Left lung (tissue), 14 donors: ENCODE data around the gene ARSA. TPM values are rescaled to one million over a fixed set of nuclear protein-coding genes. Genes with fewer than 3 reads are reported as not detected.
A peak's percentile ranks its signal among the peaks of the same experiment; 100 is the strongest.

Experiments used
- ATAC-seq: fragments of 200-7000 bp; cut with Tn5 transposase; one replicate; pipeline ENCODE4 v1.9.1; 2020; ENCODE audit warnings: moderate library complexity
- DNase-seq, 4 donors: peaks; one replicate each; pipeline ENCODE4 v3.0.0-alpha.2; 2013 to 2020
- H3K27ac ChIP-seq, 2 donors: fragments of 200-600 bp; sonication (generic) in 1 of 2; one replicate each; pipeline versions ENCODE4 v1.5.0 to v1.8.0; 2020 to 2021
- H3K27me3 ChIP-seq, 2 donors: fragments of 200-600 bp; sonication (generic) in 1 of 2; one replicate each; pipeline versions ENCODE4 v1.5.0 to v1.8.0; 2020 to 2021
- H3K36me3 ChIP-seq, 2 donors: fragments of 200-600 bp; sonication (generic) in 1 of 2; one replicate each; pipeline versions ENCODE4 v1.5.0 to v1.8.0; 2020 to 2021
- H3K4me1 ChIP-seq, 2 donors: fragments of 200-600 bp; one replicate each; pipeline ENCODE4 v1.8.0; 2021
- H3K4me3 ChIP-seq, 2 donors: fragments of 200-600 bp; sonication (generic) in 1 of 2; one replicate each; pipeline versions ENCODE4 v1.5.0 to v1.8.0; 2020 to 2021; ENCODE audit warnings: mild to moderate bottlenecking in 1 of 2
- H3K9me3 ChIP-seq, 2 donors: fragments of 200-600 bp; sonication (generic) in 1 of 2; one replicate each; pipeline versions ENCODE4 v1.5.0 to v1.8.0; 2020 to 2021
- CTCF ChIP-seq, 2 donors: fragments of 200-600 bp; sonication (generic) in 1 of 2; IDR thresholded peaks; one replicate each; pipeline versions ENCODE4 v1.5.0 to v1.8.0; 2021; ENCODE audit warnings: antibody characterized with exemption in 2 of 2
- intact Hi-C, 2 donors: fragments of 100-400 bp; cut with DNase I; formaldehyde crosslinking; loops; one replicate each; pipeline versions ENCODE4 v1.11.2 to v1.14.2; 2022
- long read RNA-seq, 12 donors: library from polyadenylated mRNA in 2 of 12; unstranded in 2 of 12; transcript quantifications; one replicate each; pipeline ENCODE4 v2.0.0 and lab custom pipeline, GENCODE V29; 2019 to 2026
- polyA plus RNA-seq, 6 donors: library from polyadenylated mRNA; unstranded; fragments of 120-200 nt; gene quantifications; one replicate each; pipeline ENCODE4 v1.2.1, GENCODE V29; 2013; ENCODE audit not compliant: insufficient read length in 6 of 6
- total RNA-seq, 2 donors: library from RNA; stranded (reverse); fragmentation: NEBNext Ultra II Directional; extraction: Animal tissue kit (Norgen Biotek cat#: 25700); gene quantifications; one replicate each; pipeline ENCODE4 v1.2.1, GENCODE V29; 2021
- donor health status: DM: no; HTN: yes; CAD: no.
- donor health status: DM: no; HTN: no; CAD: no.

Gene ARSA
- total RNA-seq, result 10 to 100 TPM; 46.3 to 58.0 TPM
- polyA plus RNA-seq, result 10 to 100 TPM; 17.8 to 26.2 (median 19.1) TPM
- long read RNA-seq, donor 1, partial matches to known transcripts, result 0 of 7 reads
- long read RNA-seq, donor 1, other reads (novel, unspliced or antisense), result 0 of 7 reads
- long read RNA-seq, donor 2, partial matches to known transcripts, result 5 of 8 reads
- long read RNA-seq, donor 2, other reads (novel, unspliced or antisense), result 0 of 8 reads
- long read RNA-seq, donor 3, partial matches to known transcripts, result 0 of 6 reads
- long read RNA-seq, donor 3, other reads (novel, unspliced or antisense), result 0 of 6 reads
- long read RNA-seq, donor 4, transcript ARSA-201 (8 exons, 2,050 nt), result major isoform, 7 of 28 reads
- long read RNA-seq, donor 4, partial matches to known transcripts, result 9 of 28 reads
- long read RNA-seq, donor 4, other reads (novel, unspliced or antisense), result 4 of 28 reads
- long read RNA-seq, donor 5, partial matches to known transcripts, result 8 of 19 reads
- long read RNA-seq, donor 5, other reads (novel, unspliced or antisense), result 0 of 19 reads
- long read RNA-seq, donor 6, partial matches to known transcripts, result 0 of 6 reads
- long read RNA-seq, donor 6, other reads (novel, unspliced or antisense), result 0 of 6 reads
- long read RNA-seq, donor 7, partial matches to known transcripts, result 0 of 6 reads
- long read RNA-seq, donor 7, other reads (novel, unspliced or antisense), result 0 of 6 reads
- long read RNA-seq, donor 8, transcript ARSA-208 (1 exons, 573 nt), result major isoform, 8 of 11 reads
- long read RNA-seq, donor 8, partial matches to known transcripts, result 0 of 11 reads
- long read RNA-seq, donor 8, other reads (novel, unspliced or antisense), result 0 of 11 reads
- long read RNA-seq, donor 9, result 0 reads
- long read RNA-seq, donor 10, transcript ARSA-202 (9 exons, 1,895 nt), result minor isoform, 7 of 30 reads
- long read RNA-seq, donor 10, transcript ARSA-201 (8 exons, 2,050 nt), result major isoform, 8 of 30 reads
- long read RNA-seq, donor 10, partial matches to known transcripts, result 3 of 30 reads
- long read RNA-seq, donor 10, other reads (novel, unspliced or antisense), result 7 of 30 reads
- long read RNA-seq, donor 11, transcript ARSA-208 (1 exons, 573 nt), result major isoform, 10 of 14 reads
- long read RNA-seq, donor 11, partial matches to known transcripts, result 0 of 14 reads
- long read RNA-seq, donor 11, other reads (novel, unspliced or antisense), result 0 of 14 reads
- long read RNA-seq, donor 12, partial matches to known transcripts, result 0 of 7 reads
- long read RNA-seq, donor 12, other reads (novel, unspliced or antisense), result 0 of 7 reads

GRCh38 chr22:50627642-50628542, at the start of gene ARSA:
TSS of gene ARSA (minus strand) at chr22:50628152. CDS start at chr22:50627779, 373 bp downstream.
- peak; percentile 78 to 95 (median 89) for DNase-seq
- peak in 1 of 2 donors; percentile 35 for TF ChIP-seq CTCF (IDR thresholded peaks at IDR 0.05)
- Histone ChIP-seq H3K9me3 (no peaks in the 10 kb centered on the region), H3K36me3 (peaks cover 0 to 18% of the 10 kb centered on the region in 2 donors), H3K4me3 (peak within 1 kb of the TSS; percentile 71 to 81), H3K27ac (peak within 1 kb of the TSS; percentile 67 to 85), H3K27me3 (no peaks in the 10 kb centered on the region), H3K4me1 (peaks cover 0 to 28% of the 10 kb centered on the region in 2 donors)
- intact Hi-C loops, result no loop called here
- peak; percentile 95 for ATAC-seq

GRCh38 chr22:50676661-50677492, 48.9 kb upstream of the ARSA start:
- H3K27ac ChIP-seq, result no peak overlapping the region
- H3K9me3 ChIP-seq, result no peaks in the 10 kb centered on the region
- TF ChIP-seq CTCF (IDR thresholded peaks at IDR 0.05), result no peak
- DNase-seq, result peak in 1 of 4 donors; percentile 32
- peaks cover 0 to 7% of the 10 kb centered on the region in 2 donors for H3K36me3 ChIP-seq
- H3K4me1 ChIP-seq, result peaks cover 7 to 11% of the 10 kb centered on the region in 2 donors
- H3K4me3 ChIP-seq, result peak overlapping the region in 1 of 2 donors; percentile 54
- H3K27me3 ChIP-seq, result peaks cover 8 to 43% of the 10 kb centered on the region in 2 donors
- intact Hi-C loops, result no loop called here
- ATAC-seq, result no peak

GRCh38 chr22:50676180-50676636, 48.3 kb upstream of the ARSA start:
- peak overlapping the region; percentile 32 to 54 for H3K4me3 ChIP-seq
- intact Hi-C loops, result no loop called here
- H3K27ac ChIP-seq, result no peak overlapping the region

More at GRCh38 chr22:50676180-50676636, 48.3 kb upstream of the ARSA start:
- DNase-seq (peak in 1 of 4 donors; percentile 45), ATAC-seq (no peak)
- peaks cover 7 to 11% of the 10 kb centered on the region in 2 donors for H3K4me1 ChIP-seq
- H3K27me3 ChIP-seq, result peaks cover 8 to 50% of the 10 kb centered on the region in 2 donors
- no peaks in the 10 kb centered on the region for H3K9me3 ChIP-seq
- TF ChIP-seq CTCF (IDR thresholded peaks at IDR 0.05), result no peak
- H3K36me3 ChIP-seq, result peaks cover 0 to 7% of the 10 kb centered on the region in 2 donors
